PC-9 (cell line): Measurements from ENCODE around the gene RYR2.

ENCODE experiments used
- CTCF ChIP-seq: fragments of 200-600 bp; sonication (generic); conservative IDR thresholded peaks from 2 replicates; pipeline ENCODE4 v1.6.1; 2017; ENCODE audit warnings: mixed run types, antibody characterized with exemption, mild to moderate bottlenecking, moderate library complexity
- EZH2 ChIP-seq: fragments of 200-600 bp; sonication (generic); IDR thresholded peaks from 2 replicates; pipeline ENCODE4 v1.8.0; 2017; ENCODE audit warnings: antibody characterized with exemption, low read depth

GRCh38 chr1:237482777-237483176 is 440.8 kb downstream of the RYR2 start:
- TF ChIP-seq CTCF (no peak), EZH2 (no peak)
